Epidermal melanocyte (primary cell): ENCODE data around the gene USE1.

Source experiments
- DNase-seq: peaks from one replicate; pipeline ENCODE4 v3.0.0; 2011; ENCODE audit warnings: low spot score; ENCODE audit not compliant: insufficient read length

The USE1 gene

GRCh38 chr19:17205237-17206140 is 9.7 kb upstream of the USE1 start:
- no peak for DNase-seq

GRCh38 chr19:17206736-17207581 is 8.2 kb upstream of the USE1 start:
- no peak for DNase-seq

- no peak for DNase-seq
Observed at GRCh38 chr19:17209126-17210036, 5.8 kb upstream of the USE1 start.

GRCh38 chr19:17210296-17210695 is 4.9 kb upstream of the USE1 start:
- DNase-seq = no peak

GRCh38 chr19:17211547-17212446 is 3.4 kb upstream of the USE1 start:
- DNase-seq = no peak

- no peak for DNase-seq
Observed at GRCh38 chr19:17213334-17213733, 1.8 kb upstream of the USE1 start.

- DNase-seq = no peak
Observed at GRCh38 chr19:17214508-17215126, 540 bp upstream of the USE1 start.

GRCh38 chr19:17216058-17216670 is 1.0 kb downstream of the USE1 start:
- no peak for DNase-seq

GRCh38 chr19:17219286-17219685 is 4.1 kb downstream of the USE1 start:
- DNase-seq = no peak

GRCh38 chr19:17220207-17220758 is 5.1 kb downstream of the USE1 start:
- no peak for DNase-seq

GRCh38 chr19:17225053-17225452 is 9.9 kb downstream of the USE1 start:
- no peak for DNase-seq

- peak; percentile 92 for DNase-seq
Observed at GRCh38 chr19:17226002-17226933, 11.1 kb downstream of the USE1 start, which contains the start of gene OCEL1. Gene OCEL1 (plus strand): TSS chr19:17226226. CDS start chr19:17226248, 22 bp downstream.

GRCh38 chr19:17227798-17228367 is 12.7 kb downstream of the USE1 start:
- no peak for DNase-seq

- DNase-seq = no peak
Observed at GRCh38 chr19:17229890-17230289, 14.7 kb downstream of the USE1 start.

- no peak for DNase-seq
Observed at GRCh38 chr19:17232258-17232657, 17.1 kb downstream of the USE1 start.

- no peak for DNase-seq
Observed at GRCh38 chr19:17234911-17235299, 19.7 kb downstream of the USE1 start.

- peak; percentile 26 for DNase-seq
Observed at GRCh38 chr19:17235300-17235970, 20.3 kb downstream of the USE1 start.
